SKM-1 treated with dmso at 0.1 percent for 144 hours (cell line): ENCODE measurements around the gene SAMD8.
"Not testable (repeated sequence)": the region's sequence is repeated elsewhere in the genome, so short reads cannot be mapped to it uniquely, and the experiment has no call there.

ENCODE experiments used
- DNase-seq: peaks from one replicate; lab custom pipeline; 2025; ENCODE audit not compliant: unreplicated experiment; lab: John Stamatoyannopoulos, UW

SAMD8 gene

GRCh38 chr10:75137533-75138438 is 26.3 kb downstream of the SAMD8 start:
- no peak for DNase-seq

GRCh38 chr10:75140246-75140645 is 28.8 kb downstream of the SAMD8 start:
- no peak for DNase-seq

GRCh38 chr10:75143353-75143752 is 31.9 kb downstream of the SAMD8 start:
- no peak for DNase-seq

- DNase-seq: no peak
Measured at GRCh38 chr10:75145590-75145989, 34.1 kb downstream of the SAMD8 start.

- no peak for DNase-seq
Measured at GRCh38 chr10:75146780-75147179, 35.3 kb downstream of the SAMD8 start.

GRCh38 chr10:75150656-75151055 is 39.2 kb downstream of the SAMD8 start:
- no peak for DNase-seq

GRCh38 chr10:75159519-75159918 is 48.1 kb downstream of the SAMD8 start:
- no peak for DNase-seq

GRCh38 chr10:75165684-75166622 is 54.5 kb downstream of the SAMD8 start:
- peak; percentile 91 for DNase-seq

- DNase-seq: no peak
Measured at GRCh38 chr10:75166623-75166972, 55.1 kb downstream of the SAMD8 start.

GRCh38 chr10:75168275-75168674 is 56.8 kb downstream of the SAMD8 start:
- no peak for DNase-seq

- no peak for DNase-seq
Measured at GRCh38 chr10:75170215-75170614, 58.8 kb downstream of the SAMD8 start.

- no peak for DNase-seq
Measured at GRCh38 chr10:75175046-75175445, 63.6 kb downstream of the SAMD8 start.

GRCh38 chr10:75176046-75176445 is 64.6 kb downstream of the SAMD8 start:
- DNase-seq: no peak

- DNase-seq: no peak
Measured at GRCh38 chr10:75176736-75177135, 65.3 kb downstream of the SAMD8 start.

- no peak for DNase-seq
Measured at GRCh38 chr10:75179657-75180177, 68.3 kb downstream of the SAMD8 start.

GRCh38 chr10:75180592-75180991 is 69.1 kb downstream of the SAMD8 start:
- DNase-seq: no peak

GRCh38 chr10:75181073-75181472 is 69.6 kb downstream of the SAMD8 start:
- DNase-seq: no peak

GRCh38 chr10:75186310-75186709 is 74.9 kb downstream of the SAMD8 start:
- no peak for DNase-seq

GRCh38 chr10:75187961-75188426 is 76.5 kb downstream of the SAMD8 start:
- peak; percentile 30 for DNase-seq

GRCh38 chr10:75188522-75188921 is 77.1 kb downstream of the SAMD8 start:
- DNase-seq: not testable (repeated sequence)

GRCh38 chr10:75189266-75190096 is 78.0 kb downstream of the SAMD8 start:
- no peak for DNase-seq
